D721Med (cell line): Measurements from ENCODE around the gene CAPN14.

Source experiments
- DNase-seq: peaks from one replicate; pipeline ENCODE4 v3.0.0; 2011; ENCODE audit warnings: low spot score; ENCODE audit not compliant: insufficient read length
- FAIRE-seq: peaks from 2 replicates; lab custom pipeline; 2011; peaks lifted over from hg19 to GRCh38; lab: Jason Lieb, UNC
- TF ChIP-seq, protein P1 (sequence below): IDR thresholded peaks from 2 replicates; pipeline ENCODE4 v1.5.1; 2012; ENCODE audit warnings: mild to moderate bottlenecking, control low read depth; ENCODE audit not compliant: insufficient read depth; ENCODE audit errors: missing control alignments

CAPN14 gene

GRCh38 chr2:31223026-31223425 is 5.7 kb upstream of the CAPN14 start:
- DNase-seq = no peak
- no peak for FAIRE-seq
- TF ChIP-seq, protein P1, sequence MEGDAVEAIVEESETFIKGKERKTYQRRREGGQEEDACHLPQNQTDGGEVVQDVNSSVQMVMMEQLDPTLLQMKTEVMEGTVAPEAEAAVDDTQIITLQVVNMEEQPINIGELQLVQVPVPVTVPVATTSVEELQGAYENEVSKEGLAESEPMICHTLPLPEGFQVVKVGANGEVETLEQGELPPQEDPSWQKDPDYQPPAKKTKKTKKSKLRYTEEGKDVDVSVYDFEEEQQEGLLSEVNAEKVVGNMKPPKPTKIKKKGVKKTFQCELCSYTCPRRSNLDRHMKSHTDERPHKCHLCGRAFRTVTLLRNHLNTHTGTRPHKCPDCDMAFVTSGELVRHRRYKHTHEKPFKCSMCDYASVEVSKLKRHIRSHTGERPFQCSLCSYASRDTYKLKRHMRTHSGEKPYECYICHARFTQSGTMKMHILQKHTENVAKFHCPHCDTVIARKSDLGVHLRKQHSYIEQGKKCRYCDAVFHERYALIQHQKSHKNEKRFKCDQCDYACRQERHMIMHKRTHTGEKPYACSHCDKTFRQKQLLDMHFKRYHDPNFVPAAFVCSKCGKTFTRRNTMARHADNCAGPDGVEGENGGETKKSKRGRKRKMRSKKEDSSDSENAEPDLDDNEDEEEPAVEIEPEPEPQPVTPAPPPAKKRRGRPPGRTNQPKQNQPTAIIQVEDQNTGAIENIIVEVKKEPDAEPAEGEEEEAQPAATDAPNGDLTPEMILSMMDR = no peak

GRCh38 chr2:31222071-31222470 is 4.8 kb upstream of the CAPN14 start:
- TF ChIP-seq, protein P1 = no peak
- no peak for FAIRE-seq
- no peak for DNase-seq

DNA sequence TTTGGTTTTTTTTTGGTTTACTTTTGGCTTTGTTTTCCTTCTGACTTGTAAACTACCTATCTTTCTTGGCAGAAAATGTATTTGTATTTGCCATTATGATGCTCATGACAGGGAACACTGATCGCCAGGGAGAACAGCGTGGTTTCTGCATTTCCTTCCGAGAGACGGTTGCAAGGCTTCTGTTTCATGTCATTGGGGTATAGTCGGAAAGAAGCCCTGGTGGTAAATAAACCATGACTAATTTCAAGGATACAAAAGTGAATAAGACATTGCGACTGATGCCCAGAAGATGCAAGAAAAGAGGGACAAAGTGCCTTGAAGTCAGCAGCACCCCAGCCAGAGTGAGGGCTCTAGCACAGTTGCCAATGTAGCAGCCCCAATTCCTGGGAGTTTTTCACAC is 4.2 kb upstream of the CAPN14 start:
- TF ChIP-seq, protein P1 = no peak
- DNase-seq (no peak), FAIRE-seq (no peak)

DNA sequence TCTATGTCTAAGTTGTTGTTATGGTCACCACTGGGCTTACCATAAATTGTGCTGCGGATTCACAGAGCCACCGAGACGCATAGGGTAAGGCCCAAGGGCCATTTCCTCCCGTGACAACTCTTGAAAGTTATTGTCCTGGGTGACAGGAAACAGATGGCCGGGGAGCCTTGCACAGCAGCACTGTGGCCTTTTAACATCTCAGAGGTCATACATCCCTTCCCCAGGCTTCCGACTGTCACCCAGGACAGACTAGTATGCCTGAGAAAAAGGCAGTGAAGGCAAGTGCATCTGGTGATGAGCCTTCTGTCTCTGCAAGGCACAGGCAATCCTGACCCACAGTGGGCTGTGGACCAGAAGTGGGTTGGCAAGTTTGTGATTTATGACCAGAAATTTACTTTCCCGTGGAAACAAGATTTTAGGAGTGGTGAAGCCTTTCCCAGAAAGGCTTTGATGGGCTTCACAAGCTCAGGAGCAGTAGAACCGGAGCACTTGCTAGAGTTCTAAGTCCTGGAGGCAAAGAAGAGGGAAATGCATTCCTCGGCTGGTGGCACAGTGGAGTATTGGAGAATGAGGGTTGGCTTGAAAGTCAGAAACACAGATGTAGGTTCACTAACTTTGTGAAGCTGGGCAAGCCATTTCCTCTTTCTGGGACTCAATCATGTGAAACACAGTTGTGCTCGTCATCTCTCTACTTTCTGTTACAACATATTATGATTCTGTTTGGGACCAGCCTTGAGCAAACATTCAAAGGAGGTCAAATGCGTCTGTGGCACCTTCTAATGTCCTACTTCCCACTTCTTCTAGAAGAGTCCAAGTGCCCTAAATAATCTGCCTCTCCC is 2.0 kb upstream of the CAPN14 start:
- no peak for FAIRE-seq
- no peak for DNase-seq

DNA sequence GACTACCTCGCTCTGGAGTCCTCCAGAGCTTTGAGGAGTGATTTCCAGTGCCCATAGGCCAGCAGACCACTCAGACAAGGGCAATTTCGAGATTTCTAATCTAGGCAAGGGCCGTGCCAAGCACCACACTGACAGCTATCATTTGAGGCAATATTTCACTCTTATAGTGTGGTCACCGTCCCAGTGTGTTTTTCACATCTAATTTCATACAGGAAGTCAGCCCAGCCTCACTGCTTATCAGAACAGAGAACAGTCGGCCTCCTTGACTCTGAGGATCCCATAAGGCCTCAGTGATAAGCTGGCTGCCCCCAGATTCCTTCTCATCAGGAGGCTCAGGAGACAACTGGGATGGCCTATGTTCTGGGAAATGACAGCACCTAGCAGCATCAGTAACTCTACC is 581 bp downstream of the CAPN14 start:
- DNase-seq (no peak), FAIRE-seq (no peak)
- TF ChIP-seq, protein P1 = no peak

More for the DNA sequence above, 2.0 kb upstream of the CAPN14 start:
- TF ChIP-seq, protein P1 = no peak

DNA sequence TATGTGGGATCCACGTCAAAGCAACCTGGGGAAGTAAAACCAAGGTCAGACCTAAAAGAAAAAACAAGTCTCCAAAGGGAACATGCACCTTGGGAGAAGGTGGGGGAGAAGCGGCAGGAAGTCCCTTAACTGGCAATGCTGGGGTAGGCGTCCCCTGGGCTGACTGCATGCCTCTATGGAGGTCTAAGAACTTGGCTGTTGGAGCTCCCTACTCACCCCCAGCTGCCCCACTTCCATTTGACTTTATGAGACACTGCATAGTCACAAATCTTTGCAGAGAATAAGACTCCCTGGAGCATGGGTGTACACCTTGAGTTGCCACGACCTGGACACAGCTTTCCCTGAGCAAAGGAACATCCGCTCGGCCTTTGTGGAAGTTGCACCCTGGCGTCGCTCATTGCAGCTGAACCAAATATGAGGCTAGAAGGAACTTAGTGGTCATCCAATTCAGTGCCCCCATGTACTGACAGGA is 2.8 kb downstream of the CAPN14 start:
- TF ChIP-seq, protein P1 = no peak
- FAIRE-seq (no peak), DNase-seq (no peak)

- DNase-seq = no peak
- no peak for FAIRE-seq
- TF ChIP-seq, protein P1 = no peak
These were observed 3.5 kb downstream of the CAPN14 start for GRCh38 chr2:31213601-31214443.
